GM12873 (cell line): Measurements from ENCODE around the gene R3HDM2.

Experiments used
- TF ChIP-seq, protein P1 (sequence below): IDR thresholded peaks from 2 replicates; pipeline ENCODE4 v1.5.1; 2012; ENCODE audit warnings: low read depth, mild to moderate bottlenecking, moderate library complexity, low read length, control low read depth; ENCODE audit not compliant: insufficient read depth; ENCODE audit errors: missing control alignments

Gene R3HDM2

DNA sequence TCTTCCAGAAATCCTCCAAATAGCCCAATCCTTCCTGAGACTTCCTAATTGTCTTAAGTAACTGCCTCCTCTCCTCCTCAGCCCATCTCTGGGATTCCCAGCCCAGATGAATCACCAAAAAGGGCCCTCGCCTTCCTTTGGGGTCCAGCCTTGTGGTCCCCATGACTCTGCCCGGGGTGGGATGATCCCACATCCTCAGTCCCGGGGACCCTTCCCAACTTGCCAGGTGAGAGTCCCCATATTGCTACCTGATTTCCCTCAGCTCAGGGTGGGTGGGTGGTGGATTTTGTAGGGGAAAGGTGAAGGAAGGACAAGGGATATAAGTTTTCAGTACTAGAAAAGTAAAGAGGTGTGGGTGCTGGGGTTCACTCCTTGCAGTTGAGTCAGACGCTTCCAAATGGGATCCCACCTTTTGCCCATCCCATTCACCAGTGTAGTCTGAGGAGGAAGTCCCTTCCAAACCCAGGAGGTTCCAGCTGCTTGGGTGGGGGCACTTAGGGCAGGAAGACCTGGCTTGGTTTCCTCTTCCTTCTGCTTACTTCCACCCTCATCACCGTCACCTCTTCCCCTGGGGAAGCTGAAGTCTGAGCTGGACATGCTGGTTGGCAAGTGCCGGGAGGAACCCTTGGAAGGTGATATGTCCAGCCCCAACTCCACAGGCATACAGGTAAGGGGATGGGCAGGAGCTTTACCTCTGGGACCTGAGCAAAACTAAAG is 34.3 kb upstream of the R3HDM2 start:
- TF ChIP-seq, protein P1, sequence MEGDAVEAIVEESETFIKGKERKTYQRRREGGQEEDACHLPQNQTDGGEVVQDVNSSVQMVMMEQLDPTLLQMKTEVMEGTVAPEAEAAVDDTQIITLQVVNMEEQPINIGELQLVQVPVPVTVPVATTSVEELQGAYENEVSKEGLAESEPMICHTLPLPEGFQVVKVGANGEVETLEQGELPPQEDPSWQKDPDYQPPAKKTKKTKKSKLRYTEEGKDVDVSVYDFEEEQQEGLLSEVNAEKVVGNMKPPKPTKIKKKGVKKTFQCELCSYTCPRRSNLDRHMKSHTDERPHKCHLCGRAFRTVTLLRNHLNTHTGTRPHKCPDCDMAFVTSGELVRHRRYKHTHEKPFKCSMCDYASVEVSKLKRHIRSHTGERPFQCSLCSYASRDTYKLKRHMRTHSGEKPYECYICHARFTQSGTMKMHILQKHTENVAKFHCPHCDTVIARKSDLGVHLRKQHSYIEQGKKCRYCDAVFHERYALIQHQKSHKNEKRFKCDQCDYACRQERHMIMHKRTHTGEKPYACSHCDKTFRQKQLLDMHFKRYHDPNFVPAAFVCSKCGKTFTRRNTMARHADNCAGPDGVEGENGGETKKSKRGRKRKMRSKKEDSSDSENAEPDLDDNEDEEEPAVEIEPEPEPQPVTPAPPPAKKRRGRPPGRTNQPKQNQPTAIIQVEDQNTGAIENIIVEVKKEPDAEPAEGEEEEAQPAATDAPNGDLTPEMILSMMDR, result no peak

DNA sequence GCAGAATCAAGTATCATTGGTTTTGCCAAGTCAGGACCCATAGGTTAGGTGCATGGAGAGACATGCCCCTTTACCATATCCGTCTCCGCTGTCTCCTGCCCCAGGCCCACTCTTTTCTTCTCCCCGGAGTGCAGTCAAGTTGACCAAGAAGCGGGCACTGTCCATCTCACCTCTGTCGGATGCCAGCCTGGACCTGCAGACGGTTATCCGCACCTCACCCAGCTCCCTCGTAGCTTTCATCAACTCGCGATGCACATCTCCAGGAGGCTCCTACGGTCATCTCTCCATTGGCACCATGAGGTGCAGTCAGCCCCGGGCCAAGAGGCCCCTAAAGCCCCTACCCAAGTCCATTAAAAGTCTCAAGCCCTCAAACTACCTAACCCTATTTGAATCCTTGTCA is 33.7 kb upstream of the R3HDM2 start:
- TF ChIP-seq, protein P1, result no peak

DNA sequence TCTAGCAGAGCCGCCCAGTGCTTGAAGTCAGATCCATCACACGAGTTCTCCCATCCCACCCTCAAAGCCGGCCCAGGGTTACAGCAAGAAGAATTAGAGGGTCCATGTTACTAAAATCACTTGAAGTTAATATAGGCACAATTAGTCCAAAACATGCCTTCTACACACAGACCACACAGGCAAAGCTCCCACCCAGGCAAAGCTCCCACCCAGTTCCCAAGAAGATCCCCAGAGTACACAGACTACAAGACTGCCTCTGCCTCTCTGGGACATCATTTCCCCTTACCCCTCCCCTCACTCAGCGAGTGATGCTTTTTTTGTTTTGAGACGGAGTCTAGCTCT is 32.0 kb upstream of the R3HDM2 start:
- TF ChIP-seq, protein P1, result no peak

DNA sequence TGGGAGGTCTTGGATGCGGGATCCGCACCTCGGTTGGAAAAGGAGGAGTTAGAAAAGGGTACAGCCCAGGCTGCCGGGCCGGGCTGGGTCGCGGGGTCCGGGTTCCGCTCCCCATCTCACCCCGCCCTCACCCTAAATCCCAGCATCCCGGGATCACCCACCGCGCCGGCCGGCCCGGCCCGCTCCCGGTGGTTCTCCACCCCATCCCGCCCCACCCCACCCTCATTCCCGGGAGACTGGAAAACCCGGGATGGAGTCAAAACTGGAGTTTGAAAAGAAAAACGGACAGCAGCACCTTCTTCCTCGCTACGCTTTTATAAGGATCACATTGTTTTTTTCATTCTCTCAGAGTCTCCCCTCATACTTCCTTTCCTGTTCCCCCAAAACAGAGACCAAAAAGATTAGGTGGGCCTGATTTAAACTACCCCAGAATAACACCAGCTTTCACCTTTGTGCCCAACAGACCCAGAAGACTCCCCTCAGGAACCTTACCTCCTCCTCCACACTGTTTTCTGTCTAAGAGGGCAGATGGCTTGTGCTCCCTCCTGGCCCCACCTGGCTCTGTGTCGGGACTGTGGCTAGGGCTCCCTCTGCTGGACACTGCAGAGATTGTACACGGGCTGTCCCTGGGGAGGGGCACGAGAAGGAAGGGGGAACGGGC is 31.5 kb upstream of the R3HDM2 start:
- TF ChIP-seq, protein P1, result peak; percentile 94

DNA sequence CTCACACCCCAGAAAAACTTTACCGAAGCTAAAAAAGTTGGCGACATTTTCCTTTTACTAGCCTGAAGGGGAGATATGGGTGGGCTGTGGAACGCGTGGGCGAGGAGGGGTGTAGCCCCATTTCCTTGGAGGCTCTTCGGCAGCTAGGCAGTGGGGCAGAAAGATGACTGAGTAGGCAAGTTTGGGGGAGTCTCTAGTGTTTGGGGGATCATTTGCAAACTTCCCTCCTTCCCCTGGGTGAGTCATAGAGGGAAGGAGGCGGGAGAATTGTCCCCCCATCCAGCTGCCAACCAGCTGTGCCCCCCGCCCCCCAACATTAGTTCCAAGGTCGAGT is 31.0 kb upstream of the R3HDM2 start:
- TF ChIP-seq, protein P1, result no peak

DNA sequence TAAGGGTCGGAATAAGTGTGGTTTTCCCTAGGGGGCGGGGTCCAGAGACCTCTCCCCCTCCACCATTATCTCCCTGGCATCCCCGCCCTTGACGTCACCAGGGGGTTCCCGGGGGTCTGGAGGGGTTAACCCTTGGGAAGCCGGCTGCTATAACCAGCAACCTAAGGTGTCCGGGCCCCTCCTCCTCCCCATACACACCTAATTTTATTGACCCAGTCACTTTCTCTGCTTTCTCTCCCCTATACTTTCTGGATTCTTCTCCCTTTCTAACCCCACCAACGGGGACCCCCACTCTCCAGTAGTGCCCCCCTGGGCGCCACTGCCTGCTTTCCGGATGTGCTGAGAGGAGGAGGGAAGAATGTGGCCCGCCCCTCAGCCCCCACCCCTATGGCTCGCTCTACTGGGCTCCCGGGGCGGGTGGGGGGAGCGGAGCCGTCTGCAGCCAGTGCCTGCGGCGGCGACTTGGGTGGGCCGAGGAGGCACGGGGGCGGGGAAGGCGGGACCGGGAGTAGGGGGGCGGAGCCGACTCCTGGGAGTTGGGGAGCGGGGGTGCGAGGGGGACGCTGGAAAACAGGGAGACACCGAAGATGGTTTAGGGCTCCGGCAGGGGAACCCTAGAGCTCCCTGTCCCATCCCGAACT is 30.6 kb upstream of the R3HDM2 start:
- TF ChIP-seq, protein P1, result no peak

DNA sequence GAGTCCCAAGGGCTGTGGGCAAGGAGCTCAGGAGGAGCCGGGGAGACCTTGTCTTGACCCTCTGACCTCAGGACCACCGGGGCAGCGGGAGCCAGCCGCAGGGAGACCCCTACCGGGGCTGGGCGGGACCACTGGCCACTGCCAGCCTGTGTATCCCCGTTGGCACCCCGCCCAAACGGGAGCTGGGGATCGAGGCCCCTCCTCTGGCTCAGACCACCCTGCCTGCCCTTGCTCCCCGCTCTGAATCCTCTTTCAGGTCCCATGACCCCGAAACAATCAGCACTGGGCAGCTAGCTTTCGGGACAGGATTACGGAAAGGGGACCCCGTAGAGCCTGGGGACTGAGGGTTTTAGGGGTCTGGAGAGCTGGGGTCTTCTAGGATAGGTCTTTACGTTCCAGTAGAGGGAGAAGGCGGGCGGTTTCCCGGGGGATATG is 30.0 kb upstream of the R3HDM2 start:
- TF ChIP-seq, protein P1, result no peak
